Measurements from ENCODE around the gene TPGS2.
"Not testable (repeated sequence)": the region's sequence is repeated elsewhere in the genome, so short reads cannot be mapped to it uniquely, and the experiment has no call there.

Gene TPGS2

GRCh38 chr18:36766836-36767235 lies 62.0 kb downstream of the TPGS2 start:
- Histone ChIP-seq H3K9me3 (ENCODE audit: insufficient read depth, low read length) (no peaks in the 10 kb centered on the region), H3K4me1 (ENCODE audit: insufficient read depth, insufficient read length) (no peaks in the 10 kb centered on the region), H3K36me3 (ENCODE audit: insufficient read depth, insufficient read length, low read length) (no peaks in the 10 kb centered on the region), H3K9ac (ENCODE audit: insufficient read length, low read depth) (no peak overlapping the region), H3K27me3 (ENCODE audit: insufficient read depth, insufficient read length) (no peaks in the 10 kb centered on the region), H3K4me3 (ENCODE audit: insufficient read length, low read depth) (no peak overlapping the region)
- no peak for DNase-seq (ENCODE audit: low read depth, low spot score)
- TF ChIP-seq SUZ12 (IDR thresholded peaks at IDR 0.05; ENCODE audit: extremely low read depth, insufficient read depth, insufficient read length) (no peak), ZNF274 (IDR thresholded peaks at IDR 0.05; ENCODE audit: low read depth, low read length) (no peak), YY1 (IDR thresholded peaks at IDR 0.05; ENCODE audit: insufficient read depth, insufficient read length) (no peak)

GRCh38 chr18:36762965-36763364 lies 65.8 kb downstream of the TPGS2 start:
- not testable (repeated sequence) for H3K9me3 ChIP-seq (ENCODE audit: insufficient read depth, low read length); H3K4me3 ChIP-seq (ENCODE audit: insufficient read length, low read depth); H3K4me1 ChIP-seq (ENCODE audit: insufficient read depth, insufficient read length); H3K9ac ChIP-seq (ENCODE audit: insufficient read length, low read depth); H3K27me3 ChIP-seq (ENCODE audit: insufficient read depth, insufficient read length); DNase-seq (ENCODE audit: low read depth, low spot score); H3K36me3 ChIP-seq (ENCODE audit: insufficient read depth, insufficient read length, low read length)

- Histone ChIP-seq H3K9ac (ENCODE audit: insufficient read length, low read depth) (no peak overlapping the region), H3K4me1 (ENCODE audit: insufficient read depth, insufficient read length) (no peaks in the 10 kb centered on the region), H3K4me3 (ENCODE audit: insufficient read length, low read depth) (no peak overlapping the region), H3K36me3 (ENCODE audit: insufficient read depth, insufficient read length, low read length) (no peaks in the 10 kb centered on the region), H3K9me3 (ENCODE audit: insufficient read depth, low read length) (no peaks in the 10 kb centered on the region), H3K27me3 (ENCODE audit: insufficient read depth, insufficient read length) (no peaks in the 10 kb centered on the region)
- no peak for TF ChIP-seq SUZ12 (IDR thresholded peaks at IDR 0.05; ENCODE audit: extremely low read depth, insufficient read depth, insufficient read length)
- no peak for TF ChIP-seq ZNF274 (IDR thresholded peaks at IDR 0.05; ENCODE audit: low read depth, low read length)
- TF ChIP-seq YY1 (IDR thresholded peaks at IDR 0.05; ENCODE audit: insufficient read depth, insufficient read length): no peak
- no peak for DNase-seq (ENCODE audit: low read depth, low spot score)
These were observed 66.7 kb downstream of the TPGS2 start for GRCh38 chr18:36762074-36762473.

GRCh38 chr18:36761186-36761698 lies 67.6 kb downstream of the TPGS2 start:
- no peaks in the 10 kb centered on the region for H3K27me3 ChIP-seq (ENCODE audit: insufficient read depth, insufficient read length)
- no peak overlapping the region for H3K4me3 ChIP-seq (ENCODE audit: insufficient read length, low read depth)
- no peaks in the 10 kb centered on the region for H3K36me3 ChIP-seq (ENCODE audit: insufficient read depth, insufficient read length, low read length)
- H3K9me3 ChIP-seq (ENCODE audit: insufficient read depth, low read length): no peaks in the 10 kb centered on the region
- H3K4me1 ChIP-seq (ENCODE audit: insufficient read depth, insufficient read length): no peaks in the 10 kb centered on the region
- DNase-seq (ENCODE audit: low read depth, low spot score): no peak
- no peak for TF ChIP-seq YY1 (IDR thresholded peaks at IDR 0.05; ENCODE audit: insufficient read depth, insufficient read length)
- no peak for TF ChIP-seq ZNF274 (IDR thresholded peaks at IDR 0.05; ENCODE audit: low read depth, low read length)
- TF ChIP-seq SUZ12 (IDR thresholded peaks at IDR 0.05; ENCODE audit: extremely low read depth, insufficient read depth, insufficient read length): no peak
- no peak overlapping the region for H3K9ac ChIP-seq (ENCODE audit: insufficient read length, low read depth)

- no peak overlapping the region for H3K4me3 ChIP-seq (ENCODE audit: insufficient read length, low read depth)
- no peak overlapping the region for H3K9ac ChIP-seq (ENCODE audit: insufficient read length, low read depth)
- no peak for DNase-seq (ENCODE audit: low read depth, low spot score)
- no peaks in the 10 kb centered on the region for H3K27me3 ChIP-seq (ENCODE audit: insufficient read depth, insufficient read length)
- no peaks in the 10 kb centered on the region for H3K9me3 ChIP-seq (ENCODE audit: insufficient read depth, low read length)
- TF ChIP-seq ZNF274 (IDR thresholded peaks at IDR 0.05; ENCODE audit: low read depth, low read length) (no peak), YY1 (IDR thresholded peaks at IDR 0.05; ENCODE audit: insufficient read depth, insufficient read length) (no peak), SUZ12 (IDR thresholded peaks at IDR 0.05; ENCODE audit: extremely low read depth, insufficient read depth, insufficient read length) (no peak)
- no peaks in the 10 kb centered on the region for H3K36me3 ChIP-seq (ENCODE audit: insufficient read depth, insufficient read length, low read length)
- H3K4me1 ChIP-seq (ENCODE audit: insufficient read depth, insufficient read length): no peaks in the 10 kb centered on the region
These were observed 68.2 kb downstream of the TPGS2 start for GRCh38 chr18:36760598-36760997.

- no peaks in the 10 kb centered on the region for H3K36me3 ChIP-seq (ENCODE audit: insufficient read depth, insufficient read length, low read length)
- no peaks in the 10 kb centered on the region for H3K27me3 ChIP-seq (ENCODE audit: insufficient read depth, insufficient read length)
- no peak for TF ChIP-seq SUZ12 (IDR thresholded peaks at IDR 0.05; ENCODE audit: extremely low read depth, insufficient read depth, insufficient read length)
- no peak for DNase-seq (ENCODE audit: low read depth, low spot score)
- no peaks in the 10 kb centered on the region for H3K9me3 ChIP-seq (ENCODE audit: insufficient read depth, low read length)
- no peak overlapping the region for H3K4me3 ChIP-seq (ENCODE audit: insufficient read length, low read depth)
- no peak overlapping the region for H3K9ac ChIP-seq (ENCODE audit: insufficient read length, low read depth)
- no peaks in the 10 kb centered on the region for H3K4me1 ChIP-seq (ENCODE audit: insufficient read depth, insufficient read length)
These were observed 69.5 kb downstream of the TPGS2 start for GRCh38 chr18:36759167-36759776.

- Histone ChIP-seq H3K27me3 (ENCODE audit: insufficient read depth, insufficient read length) (no peaks in the 10 kb centered on the region), H3K4me3 (ENCODE audit: insufficient read length, low read depth) (no peak overlapping the region), H3K9me3 (ENCODE audit: insufficient read depth, low read length) (no peaks in the 10 kb centered on the region), H3K4me1 (ENCODE audit: insufficient read depth, insufficient read length) (no peaks in the 10 kb centered on the region), H3K36me3 (ENCODE audit: insufficient read depth, insufficient read length, low read length) (no peaks in the 10 kb centered on the region), H3K9ac (ENCODE audit: insufficient read length, low read depth) (no peak overlapping the region)
- DNase-seq (ENCODE audit: low read depth, low spot score): no peak
- TF ChIP-seq YY1 (IDR thresholded peaks at IDR 0.05; ENCODE audit: insufficient read depth, insufficient read length): no peak
- no peak for TF ChIP-seq SUZ12 (IDR thresholded peaks at IDR 0.05; ENCODE audit: extremely low read depth, insufficient read depth, insufficient read length)
- no peak for TF ChIP-seq ZNF274 (IDR thresholded peaks at IDR 0.05; ENCODE audit: low read depth, low read length)
These were observed 70.2 kb downstream of the TPGS2 start for GRCh38 chr18:36758623-36759022.

GRCh38 chr18:36757991-36758390 lies 70.8 kb downstream of the TPGS2 start:
- no peaks in the 10 kb centered on the region for H3K36me3 ChIP-seq (ENCODE audit: insufficient read depth, insufficient read length, low read length)
- no peaks in the 10 kb centered on the region for H3K9me3 ChIP-seq (ENCODE audit: insufficient read depth, low read length)
- H3K4me3 ChIP-seq (ENCODE audit: insufficient read length, low read depth): no peak overlapping the region
- H3K27me3 ChIP-seq (ENCODE audit: insufficient read depth, insufficient read length): no peaks in the 10 kb centered on the region
- H3K9ac ChIP-seq (ENCODE audit: insufficient read length, low read depth): no peak overlapping the region
- TF ChIP-seq SUZ12 (IDR thresholded peaks at IDR 0.05; ENCODE audit: extremely low read depth, insufficient read depth, insufficient read length): no peak
- no peak for TF ChIP-seq YY1 (IDR thresholded peaks at IDR 0.05; ENCODE audit: insufficient read depth, insufficient read length)
- TF ChIP-seq ZNF274 (IDR thresholded peaks at IDR 0.05; ENCODE audit: low read depth, low read length): no peak
- H3K4me1 ChIP-seq (ENCODE audit: insufficient read depth, insufficient read length): no peaks in the 10 kb centered on the region
- no peak for DNase-seq (ENCODE audit: low read depth, low spot score)
